GM19023 (cell line): Measurements from ENCODE around the gene CSTB.

Experiments
- ATAC-seq: cut with Tn5 transposase; IDR thresholded peaks from one replicate; pipeline ENCODE4 v1.9.1; 2021; ENCODE audit warnings: mild to moderate bottlenecking, moderate library complexity; ENCODE audit not compliant: unreplicated experiment

The CSTB gene

DNA sequence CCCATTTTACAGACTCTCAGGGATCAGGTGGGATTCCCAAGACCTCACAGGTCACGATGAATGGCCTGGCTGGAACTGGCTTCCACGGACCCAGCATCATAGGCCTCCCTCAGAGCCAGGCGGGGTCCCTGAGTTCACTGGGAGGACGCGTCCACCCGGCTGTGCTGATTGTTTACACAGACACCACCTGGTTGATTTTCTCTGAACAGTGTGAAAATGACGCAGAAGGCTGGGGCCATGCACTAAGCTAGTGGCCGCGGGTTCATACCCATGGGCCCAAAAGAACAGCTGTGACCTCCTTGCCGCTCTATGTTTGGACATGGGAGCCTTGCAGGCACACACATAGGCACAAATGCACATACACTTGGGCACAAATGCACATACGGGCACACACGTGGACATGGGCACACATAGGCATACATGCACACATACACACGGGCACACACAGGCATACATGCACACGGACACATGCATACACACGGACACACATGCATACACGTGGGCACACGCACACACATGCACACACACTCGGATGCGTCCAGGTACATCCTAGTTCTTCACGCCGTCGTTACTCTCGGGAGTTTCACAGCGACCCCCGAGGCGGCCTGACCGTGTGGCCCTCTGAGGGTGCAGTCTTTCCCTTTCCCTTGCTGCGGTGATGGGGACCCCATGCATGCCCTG lies 23.2 kb downstream of the CSTB start:
- no peak for ATAC-seq

DNA sequence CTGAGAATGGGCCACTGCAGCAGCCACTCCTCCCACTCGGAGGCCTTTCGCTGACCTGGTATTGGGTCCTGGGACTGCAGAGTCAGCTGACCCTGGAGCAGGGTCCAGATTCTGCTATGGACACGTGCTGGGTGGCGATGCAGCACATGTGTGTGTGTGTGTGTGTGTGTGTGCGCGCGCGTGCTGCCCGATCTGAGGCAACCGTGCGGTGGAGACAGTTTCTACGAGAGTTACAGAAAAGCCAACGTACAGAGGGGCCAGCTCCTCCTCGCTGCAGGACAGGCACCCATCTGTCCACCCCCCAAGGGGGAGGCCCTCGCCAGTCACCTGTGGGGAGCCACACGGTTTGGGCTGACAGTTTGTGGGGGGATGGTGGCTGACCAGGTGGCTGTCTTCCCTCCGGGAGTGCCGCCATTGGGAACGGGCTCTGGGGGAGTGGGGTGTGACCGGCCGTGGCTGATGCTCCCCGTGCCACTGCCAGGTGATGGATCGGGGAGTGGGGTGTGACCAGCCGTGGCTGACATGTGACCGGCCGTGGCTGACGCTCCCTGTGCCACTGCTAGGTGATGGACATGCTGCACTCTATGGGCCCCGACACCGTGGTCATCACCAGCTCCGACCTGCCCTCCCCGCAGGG lies 24.0 kb downstream of the CSTB start:
- no peak for ATAC-seq

DNA sequence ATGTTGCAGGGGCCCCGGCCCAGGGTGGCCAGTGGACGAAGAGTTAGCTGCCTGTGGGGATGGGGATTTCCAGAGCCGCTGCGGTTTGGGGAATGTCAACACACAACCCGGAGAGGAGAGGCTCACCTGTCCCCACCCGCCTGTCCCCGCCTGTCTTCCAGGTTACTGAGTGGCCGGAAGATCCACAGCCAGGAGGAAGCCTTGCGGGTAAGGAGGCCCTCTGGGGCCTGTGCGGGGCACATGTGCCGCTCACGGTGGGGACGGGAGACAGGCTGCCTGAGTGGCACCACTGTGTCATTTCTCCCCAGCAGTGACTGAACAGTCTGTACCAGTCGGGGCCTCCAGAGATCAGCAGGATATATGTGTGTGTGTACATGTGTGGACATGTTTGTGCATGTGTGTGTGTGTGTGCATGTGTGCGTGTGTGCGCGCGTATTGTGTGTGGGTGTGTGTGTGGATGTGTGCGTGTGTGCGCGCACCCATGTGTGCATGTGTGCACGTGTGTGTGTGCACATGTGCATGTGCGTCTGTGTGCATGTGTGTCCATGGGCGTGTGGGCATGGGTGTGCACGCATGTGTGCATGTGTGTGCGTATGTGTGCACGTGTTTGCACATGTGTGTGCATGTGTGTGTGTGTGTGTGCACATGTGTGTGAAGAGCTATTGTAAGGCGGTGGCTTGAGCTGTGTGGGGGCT lies 25.6 kb downstream of the CSTB start:
- no peak for ATAC-seq

DNA sequence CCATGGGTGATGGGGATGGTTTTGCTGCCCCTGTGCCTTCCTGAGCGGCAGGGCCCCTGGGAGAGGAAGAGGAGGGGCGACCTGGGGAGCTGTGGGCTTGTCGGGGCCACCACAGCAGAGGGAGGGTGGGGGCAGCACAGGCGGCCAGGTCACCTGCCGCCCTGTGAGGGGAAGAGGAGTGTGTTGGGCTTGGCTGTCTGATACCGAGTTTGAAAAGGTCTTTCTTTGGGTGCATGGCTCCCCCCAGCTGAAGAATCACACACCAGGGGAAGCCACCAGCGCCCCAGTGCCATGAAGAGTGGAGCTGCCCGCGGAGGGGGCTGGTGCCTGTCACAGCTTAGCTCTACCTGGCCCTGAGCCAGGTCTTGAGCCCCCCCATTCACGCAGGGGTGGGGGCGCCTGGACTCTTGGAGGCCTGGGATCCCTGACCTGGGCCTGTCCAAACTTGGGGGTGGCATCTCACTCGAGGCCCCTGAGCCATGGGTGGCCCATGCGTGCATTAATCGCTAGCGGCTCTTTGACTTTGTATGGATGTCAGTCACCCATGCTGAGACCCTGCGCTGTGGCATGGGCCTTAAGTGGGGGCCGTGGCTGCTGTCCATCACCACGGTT lies 26.4 kb downstream of the CSTB start:
- no peak for ATAC-seq

DNA sequence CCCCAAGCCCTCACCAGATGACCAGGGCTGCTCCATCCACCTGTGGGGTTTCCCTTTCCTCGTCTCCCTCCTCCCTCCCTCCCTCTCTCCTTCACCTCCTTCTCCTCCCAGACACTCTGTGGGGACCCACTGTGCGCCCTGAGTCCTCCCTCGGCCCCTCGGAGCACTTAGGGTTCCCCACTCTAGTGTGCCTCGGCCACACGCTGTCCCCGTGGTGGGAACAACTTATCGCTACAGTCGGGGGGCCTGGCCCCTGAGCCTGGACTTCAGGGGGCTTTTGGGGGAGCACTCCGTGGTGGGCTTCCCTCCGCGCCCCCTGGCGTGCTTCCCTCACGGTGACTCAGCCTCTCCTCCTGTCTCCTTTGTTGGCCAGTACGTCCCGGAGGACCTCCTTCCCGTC lies 27.5 kb downstream of the CSTB start:
- ATAC-seq = no peak

DNA sequence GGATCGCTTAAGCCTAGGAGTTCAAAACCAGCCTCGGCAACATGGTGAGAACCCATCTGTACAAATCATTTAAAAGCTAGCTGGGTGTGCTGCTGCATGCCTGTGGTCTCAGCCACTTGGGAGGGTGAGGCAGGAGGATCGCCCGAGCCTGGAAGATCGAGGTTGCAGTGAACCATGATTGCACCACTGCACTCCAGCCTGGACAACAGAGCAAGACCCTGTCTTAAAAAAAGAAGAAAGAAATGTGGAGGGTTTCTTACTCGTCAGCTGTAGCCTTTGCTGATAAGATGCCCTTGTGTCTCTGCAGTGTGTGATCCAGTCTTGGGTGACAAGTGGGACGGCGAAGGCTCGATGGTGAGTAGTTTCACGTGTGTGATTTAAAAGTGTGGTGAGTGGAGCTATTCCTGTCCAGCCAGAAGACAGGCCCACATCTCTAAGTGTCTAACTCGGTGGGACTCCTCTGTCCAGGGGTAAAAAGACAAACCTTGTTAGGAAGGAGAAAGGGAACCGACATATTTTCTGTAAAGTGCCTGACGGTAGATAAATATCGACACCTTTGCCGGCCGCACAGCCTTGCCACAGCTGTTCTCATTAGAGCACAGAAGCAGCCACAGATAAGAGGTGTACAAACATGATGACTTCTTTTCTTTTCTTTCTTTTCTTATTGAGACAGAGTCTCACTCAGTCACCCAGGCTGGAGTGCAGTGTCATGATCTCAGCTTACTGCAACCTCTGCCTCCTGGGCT lies 30.2 kb downstream of the CSTB start:
- no peak for ATAC-seq

DNA sequence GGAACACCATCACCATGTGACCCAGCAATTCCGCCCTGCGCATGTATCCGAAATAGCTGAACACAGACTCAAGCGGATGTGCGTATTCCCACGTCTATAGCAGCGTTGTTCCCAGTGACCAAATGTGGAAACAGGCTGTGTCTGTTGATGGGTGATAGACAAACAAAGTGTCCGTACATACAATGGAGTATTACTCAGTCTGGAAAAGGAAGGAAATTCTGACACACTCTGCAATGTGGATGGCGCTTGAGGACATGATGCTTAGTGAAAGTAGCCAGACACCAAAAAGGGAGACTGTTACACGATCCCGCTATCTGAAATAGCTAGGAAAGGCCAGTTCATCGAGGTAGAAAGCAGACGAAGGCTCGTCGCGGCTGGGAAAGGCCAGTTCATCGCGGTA lies 31.4 kb downstream of the CSTB start:
- ATAC-seq = no peak

DNA sequence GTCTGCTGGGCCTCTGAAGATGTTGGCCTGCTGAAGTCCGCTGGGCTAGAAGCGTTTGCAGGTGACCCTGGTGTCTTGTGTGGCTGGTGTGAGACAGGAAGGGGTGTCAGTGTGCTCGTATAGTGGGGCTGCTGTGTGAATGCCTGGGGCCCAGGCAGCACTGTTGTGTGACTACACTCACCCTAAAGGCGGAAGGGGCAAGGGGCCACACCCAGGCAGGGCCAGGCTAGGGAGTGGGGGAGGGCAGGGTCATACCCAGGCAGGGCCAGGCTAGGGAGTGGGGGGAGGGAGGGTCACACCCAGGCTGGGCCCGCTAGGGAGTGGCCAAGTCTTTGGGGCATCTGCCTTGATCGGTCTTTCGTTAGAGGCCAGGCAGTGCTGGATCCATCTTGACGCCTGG lies 32.2 kb downstream of the CSTB start:
- ATAC-seq = no peak

DNA sequence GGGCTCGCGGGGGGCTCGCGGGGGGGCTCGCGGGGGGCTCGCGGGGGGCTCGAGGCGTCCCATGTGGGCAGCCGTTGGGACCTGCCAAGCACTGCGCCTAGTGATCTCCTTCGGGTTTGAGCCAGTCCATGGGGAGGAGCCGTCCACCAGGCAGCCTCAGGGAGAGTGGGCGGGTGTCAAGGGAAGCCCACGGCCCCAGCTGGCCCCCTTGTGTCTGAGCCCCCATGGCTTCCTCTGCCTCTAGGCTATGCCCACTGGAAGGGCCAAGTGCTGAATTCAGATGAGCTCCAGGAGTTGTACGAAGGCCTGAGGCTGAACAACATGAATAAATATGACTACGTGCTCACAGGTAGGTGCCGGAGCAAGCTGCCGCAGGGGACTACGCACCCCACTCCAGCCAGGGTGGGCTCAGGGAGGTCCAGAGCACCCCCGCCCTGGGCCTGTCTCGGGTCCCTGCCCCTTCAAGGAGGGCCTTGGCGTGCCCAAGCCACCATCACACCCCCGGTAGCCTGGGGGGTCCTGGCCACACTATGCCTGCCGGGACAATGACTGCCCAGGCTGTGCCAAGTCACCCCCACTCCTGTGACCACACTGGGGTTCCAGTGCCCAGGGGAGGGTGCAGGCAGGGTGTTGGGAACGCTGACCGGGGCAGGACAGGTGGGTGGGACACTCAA lies 34.5 kb downstream of the CSTB start:
- ATAC-seq = no peak

DNA sequence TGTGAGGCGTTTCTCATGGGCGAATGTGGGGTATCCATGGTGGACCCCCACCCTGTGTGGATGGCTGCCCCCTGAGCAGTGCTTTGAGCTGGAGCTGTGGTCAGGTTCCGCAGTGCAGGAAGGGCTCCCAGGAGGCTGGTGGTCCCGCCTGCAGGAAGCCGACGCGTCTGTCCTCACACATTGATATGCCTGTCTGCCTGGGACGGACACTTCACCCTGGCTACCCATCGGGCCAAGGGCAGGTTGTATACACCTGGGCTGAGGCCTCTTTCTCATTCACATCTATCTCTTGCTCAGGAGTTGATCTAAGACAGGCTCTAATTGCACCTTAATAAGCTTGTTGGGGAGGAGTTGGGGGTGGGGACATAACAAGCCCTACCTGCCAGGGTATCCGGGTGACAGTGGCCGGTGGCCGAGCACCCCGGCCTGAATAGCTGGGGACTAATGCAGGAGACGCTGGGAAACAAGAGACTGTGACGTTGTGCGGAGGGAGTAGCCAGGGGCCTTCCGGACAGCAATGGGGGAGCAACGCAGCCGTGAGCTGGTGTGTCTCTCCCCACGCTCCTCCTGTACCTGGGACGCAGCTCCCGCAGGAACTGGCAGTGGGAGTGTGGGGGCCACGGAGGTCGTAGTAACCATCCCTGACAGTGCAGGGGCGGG lies 35.5 kb downstream of the CSTB start:
- ATAC-seq = no peak

DNA sequence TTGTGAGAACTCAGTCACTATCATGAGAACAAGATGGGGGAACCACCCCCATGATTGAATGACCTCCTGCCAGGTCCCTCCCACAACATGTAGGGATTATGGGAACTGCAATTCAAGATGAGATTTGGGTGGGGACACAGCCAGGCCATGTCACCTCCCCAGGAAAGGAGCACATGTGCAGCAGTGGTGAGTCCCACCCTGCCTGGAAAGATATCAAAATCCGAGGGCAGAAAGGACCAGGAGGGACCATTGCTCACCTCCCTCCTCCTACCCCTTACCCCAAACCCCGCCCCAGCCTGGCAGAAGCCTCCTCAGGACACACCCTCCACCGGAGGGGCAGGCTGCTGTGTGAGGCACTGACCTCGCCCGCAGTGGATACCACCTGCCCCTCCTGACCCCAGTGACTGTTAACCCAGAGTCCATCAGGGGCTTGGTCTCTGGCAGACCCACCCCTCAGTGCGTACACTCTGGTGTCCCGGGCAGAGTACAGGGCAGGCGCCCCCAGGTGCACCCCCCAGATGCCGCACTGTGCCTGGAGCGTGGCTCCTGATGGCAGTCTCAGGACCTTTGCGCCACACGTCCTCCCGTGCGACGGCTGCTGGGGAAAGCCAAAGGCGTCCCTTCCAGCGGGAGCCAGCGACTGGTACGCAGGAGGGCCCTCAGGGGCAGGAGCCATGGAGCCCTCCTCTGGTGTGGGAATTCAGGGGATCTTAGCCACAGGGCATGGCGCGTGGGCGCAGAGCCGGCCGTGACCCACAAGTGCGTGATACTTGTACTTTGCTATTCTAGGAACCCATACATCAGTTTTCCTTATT lies 36.3 kb downstream of the CSTB start:
- no peak for ATAC-seq

DNA sequence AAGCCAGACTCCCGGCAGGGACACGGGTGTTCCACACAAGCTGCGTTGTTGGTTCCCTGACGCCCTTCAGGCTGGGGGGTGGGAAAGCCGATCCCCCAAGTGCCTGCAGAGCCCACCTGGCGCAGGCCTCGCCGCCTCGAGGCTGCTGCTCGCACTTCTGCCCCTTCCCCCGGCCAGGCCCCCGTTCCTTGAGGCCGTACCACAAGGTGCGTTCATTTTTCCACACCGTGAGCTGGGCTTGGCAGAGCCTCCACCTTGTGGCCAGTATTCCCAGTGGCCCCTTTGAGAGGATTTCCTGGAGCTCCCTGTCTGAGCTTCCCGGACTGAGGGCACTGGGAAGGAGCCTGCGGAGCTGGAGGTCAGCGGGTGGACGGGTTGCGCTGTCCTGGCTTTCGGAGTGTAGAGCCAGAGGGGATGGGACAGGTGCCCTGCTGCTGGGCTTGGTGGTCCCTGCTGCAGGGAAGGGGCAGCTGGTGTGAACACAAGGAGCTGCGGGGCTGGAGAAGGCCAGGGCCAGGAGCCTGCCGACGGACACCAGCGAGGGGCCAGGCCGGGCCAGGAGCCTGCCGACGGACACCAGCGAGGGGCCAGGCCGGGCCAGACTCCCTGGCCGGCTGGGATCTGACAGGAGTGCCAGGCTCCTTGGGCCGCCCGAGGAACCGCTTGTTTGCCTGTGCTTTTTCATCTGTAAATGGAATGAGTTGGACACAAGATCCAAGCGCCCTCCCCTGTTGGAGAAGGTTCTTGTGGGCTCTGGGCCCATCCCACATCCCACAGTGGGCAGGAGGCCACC lies 38.8 kb downstream of the CSTB start:
- no peak for ATAC-seq

DNA sequence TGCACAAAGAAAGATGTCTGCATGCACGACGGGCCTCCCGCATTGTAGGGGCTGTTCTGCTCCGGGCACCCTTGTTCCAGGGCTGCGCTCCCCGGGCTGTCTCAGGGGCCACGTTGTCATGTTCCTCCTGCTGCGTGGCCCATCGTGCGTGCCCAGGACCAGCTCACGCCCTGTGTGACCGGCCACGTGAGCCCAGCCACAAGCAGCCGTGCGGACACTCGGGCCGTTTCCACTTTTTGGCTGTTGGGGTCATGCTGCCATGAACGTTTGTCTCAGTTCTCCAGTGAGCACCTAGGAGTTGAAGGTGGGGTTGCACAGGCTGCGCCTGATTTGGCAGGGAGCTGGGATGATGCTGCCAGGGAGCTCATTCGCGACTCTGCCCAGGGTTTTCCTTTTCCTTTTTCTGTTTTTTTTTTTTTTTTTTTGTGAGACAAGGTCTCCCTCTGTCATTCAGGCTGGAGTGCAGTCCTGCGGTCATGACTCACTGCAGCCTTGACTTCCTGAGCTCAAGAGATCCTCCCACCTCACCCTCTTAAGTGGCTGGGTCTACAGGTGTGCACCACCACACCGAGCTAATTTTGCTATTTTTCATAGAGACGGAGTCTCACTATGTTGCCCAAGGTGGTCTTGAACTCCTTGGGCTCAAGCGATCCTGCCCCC lies 39.8 kb downstream of the CSTB start:
- no peak for ATAC-seq

DNA sequence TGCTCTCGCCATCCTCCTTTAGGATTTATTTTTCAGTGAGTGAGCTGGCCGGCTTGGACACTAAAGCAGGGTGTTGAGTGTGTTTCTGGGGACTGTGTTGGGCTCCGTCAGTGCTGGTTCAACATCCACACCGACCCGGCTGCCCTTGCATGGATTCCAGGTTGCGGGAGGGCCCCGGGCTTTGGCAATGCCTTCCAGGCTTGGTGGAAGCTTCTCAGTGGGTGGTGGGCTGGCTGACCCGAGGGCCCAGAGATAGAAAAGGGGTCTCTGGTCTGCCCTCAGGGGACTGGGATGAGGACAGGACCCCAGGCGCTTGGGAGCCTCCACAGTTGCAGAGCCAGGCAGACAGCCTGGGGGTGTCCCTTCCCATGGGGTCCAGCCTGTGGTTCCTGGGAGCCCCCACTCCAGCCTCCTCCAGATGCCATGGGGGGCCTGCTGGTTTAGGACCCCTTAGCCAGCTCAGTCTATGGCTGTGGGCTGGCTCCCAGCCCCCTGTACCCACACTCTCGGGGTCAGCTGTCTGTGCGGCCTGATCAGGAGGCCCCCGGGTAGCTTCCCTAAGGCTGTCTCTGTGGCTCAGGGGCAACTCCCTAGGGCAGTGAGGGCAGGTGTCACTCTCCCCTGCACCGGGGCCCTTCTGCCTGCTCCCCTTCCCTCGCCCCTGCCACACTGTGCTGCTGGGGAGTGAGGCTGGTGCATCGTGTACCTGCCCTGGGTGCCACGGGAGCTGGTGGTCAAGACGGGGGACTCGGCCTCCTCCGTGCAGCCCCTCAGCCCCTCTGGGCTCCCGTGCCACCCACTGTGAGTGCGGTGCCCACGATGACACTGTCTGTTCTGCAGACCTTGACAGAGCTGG lies 40.6 kb downstream of the CSTB start:
- no peak for ATAC-seq

DNA sequence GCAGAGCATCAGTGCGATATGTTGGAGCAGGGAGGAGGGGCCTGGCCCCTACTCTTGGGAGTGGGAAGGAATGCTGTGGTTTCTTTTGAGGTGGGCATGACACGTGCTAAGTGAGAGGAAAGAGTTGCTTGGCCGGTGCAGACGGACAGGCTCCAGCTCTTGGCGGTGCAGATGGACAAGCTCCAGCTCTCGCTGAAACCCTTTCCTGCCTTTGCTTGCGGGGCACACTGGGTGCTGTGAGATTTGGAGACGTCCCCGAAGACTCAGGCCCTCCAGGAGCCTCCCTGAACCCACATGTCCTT lies 41.2 kb downstream of the CSTB start:
- no peak for ATAC-seq

DNA sequence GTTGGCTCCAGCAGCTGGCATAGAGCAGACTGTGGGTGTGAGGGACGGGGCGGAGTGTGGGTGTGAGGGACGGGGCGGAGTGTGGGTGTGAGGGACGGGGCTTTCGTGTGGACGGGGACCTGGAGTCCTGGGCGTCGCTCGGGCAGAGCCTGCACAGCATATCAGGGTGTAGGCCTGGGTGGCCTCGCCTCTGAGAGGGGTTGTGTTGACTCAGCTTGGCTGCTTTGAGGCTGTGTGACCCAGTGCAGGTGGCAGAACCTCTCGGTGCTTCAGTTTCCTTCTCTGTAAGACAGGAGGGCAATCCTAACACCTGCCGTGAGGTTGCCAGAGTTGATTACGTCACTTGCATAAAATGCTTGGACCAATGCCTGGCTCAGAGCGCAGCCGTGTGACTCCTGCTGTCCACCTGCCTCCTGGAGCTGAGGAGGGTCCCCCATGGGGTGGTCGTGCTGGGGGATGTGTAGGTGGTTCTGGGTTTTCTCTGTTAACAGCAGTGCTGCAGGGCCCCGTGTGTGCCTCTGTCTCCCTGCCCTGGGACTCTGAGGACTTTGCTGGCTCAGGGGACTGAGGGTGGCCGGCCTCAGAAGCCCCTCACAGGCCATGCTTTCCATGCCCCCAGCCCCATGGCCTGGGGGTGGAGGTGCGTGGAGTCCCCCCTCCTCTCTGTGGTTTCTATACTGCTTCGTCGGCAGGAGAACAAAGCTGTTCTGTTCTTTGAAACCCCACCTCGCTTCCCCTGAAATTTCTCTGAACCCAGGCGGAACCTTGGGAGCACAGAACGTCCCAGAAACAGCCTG lies 41.8 kb downstream of the CSTB start:
- ATAC-seq = no peak
